ENCODE results near the gene PAX9. TPM values are rescaled to one million over a fixed set of nuclear protein-coding genes. Genes with fewer than 3 reads are reported as not detected.
"Not testable (repeated sequence)": the region's sequence is repeated elsewhere in the genome, so short reads cannot be mapped to it uniquely, and the experiment has no call there.

The PAX9 gene
- total RNA-seq, 4 donors from 2014 or later, result 0.11 to 1.2 (median 0.64) TPM

DNA sequence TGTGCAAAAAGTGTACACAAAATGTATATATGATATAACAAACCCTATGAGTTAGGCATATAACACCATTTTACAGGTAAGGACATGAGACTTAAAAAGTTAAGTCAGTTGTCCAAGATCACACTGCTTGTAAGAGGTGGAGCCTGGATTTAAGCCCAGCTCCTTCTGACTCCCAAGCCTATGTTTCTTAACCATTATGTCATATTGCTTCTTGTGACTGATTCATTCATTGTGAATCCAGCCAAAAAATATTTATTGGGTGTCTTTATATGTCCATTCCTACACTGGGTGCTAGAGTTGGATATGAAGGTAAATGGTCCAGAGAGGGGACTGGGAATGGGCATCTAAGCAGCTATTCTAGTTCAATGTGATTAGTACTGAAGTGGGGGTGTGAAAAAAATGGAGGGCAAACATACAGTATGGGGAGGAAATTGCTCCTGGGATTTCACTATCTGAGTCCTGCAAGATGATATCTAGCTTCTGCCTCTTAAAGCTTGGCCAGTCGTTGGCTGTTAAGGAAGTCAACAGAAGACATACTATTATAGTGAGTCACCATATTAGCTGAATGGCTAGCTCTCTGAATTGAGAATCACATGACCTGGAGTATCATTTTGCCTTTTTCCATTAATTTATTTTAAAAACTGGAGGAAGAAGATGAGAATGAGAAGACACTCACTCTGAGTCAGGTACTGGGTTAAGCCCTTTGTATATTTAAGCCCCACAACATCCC is 28.8 kb downstream of the PAX9 start:
- WGBS, 2 donors, result 42 to 55% methylated on average over 1 of the region's 1 CpG
- TF ChIP-seq, protein P1, sequence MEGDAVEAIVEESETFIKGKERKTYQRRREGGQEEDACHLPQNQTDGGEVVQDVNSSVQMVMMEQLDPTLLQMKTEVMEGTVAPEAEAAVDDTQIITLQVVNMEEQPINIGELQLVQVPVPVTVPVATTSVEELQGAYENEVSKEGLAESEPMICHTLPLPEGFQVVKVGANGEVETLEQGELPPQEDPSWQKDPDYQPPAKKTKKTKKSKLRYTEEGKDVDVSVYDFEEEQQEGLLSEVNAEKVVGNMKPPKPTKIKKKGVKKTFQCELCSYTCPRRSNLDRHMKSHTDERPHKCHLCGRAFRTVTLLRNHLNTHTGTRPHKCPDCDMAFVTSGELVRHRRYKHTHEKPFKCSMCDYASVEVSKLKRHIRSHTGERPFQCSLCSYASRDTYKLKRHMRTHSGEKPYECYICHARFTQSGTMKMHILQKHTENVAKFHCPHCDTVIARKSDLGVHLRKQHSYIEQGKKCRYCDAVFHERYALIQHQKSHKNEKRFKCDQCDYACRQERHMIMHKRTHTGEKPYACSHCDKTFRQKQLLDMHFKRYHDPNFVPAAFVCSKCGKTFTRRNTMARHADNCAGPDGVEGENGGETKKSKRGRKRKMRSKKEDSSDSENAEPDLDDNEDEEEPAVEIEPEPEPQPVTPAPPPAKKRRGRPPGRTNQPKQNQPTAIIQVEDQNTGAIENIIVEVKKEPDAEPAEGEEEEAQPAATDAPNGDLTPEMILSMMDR (IDR thresholded peaks at IDR 0.05), result no peak
- TF ChIP-seq POLR2A (IDR thresholded peaks at IDR 0.05), result no peak
- DNase-seq (ENCODE audit: low spot score in 2 of 2), result no peak
- intact Hi-C loops (cut with DNase I; ENCODE audit: low total_unique reads), result no loop called here
- H3K4me3 ChIP-seq (ENCODE audit: low read depth, poor library complexity, severe bottlenecking), result no peak overlapping the region

DNA sequence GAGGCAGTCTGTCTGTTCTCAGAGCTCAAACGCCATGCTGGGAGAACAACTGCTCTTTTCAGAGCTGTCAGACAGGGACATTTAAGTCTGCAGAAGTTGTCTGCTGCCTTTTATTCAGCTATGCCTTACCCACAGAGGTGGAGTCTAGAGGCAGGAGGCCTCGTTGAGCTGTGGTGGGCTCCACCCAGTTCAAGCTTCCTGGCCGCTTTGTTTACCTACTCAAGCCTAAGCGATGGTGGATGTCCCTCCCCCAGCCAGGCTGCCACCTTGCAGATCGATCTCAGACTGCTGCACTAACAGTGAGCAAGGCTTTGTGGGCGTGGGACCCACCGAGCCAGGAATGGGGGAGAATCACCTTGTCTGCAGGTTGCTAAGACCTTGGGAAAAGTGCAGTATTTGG is 37.8 kb downstream of the PAX9 start:
- H3K4me3 ChIP-seq (ENCODE audit: low read depth, poor library complexity, severe bottlenecking); intact Hi-C loops (cut with DNase I; ENCODE audit: low total_unique reads); DNase-seq (ENCODE audit: low spot score in 2 of 2): not testable (repeated sequence)
- 72 to 89% methylated on average over 2 to 7 of the region's 7 CpGs for WGBS, 2 donors

DNA sequence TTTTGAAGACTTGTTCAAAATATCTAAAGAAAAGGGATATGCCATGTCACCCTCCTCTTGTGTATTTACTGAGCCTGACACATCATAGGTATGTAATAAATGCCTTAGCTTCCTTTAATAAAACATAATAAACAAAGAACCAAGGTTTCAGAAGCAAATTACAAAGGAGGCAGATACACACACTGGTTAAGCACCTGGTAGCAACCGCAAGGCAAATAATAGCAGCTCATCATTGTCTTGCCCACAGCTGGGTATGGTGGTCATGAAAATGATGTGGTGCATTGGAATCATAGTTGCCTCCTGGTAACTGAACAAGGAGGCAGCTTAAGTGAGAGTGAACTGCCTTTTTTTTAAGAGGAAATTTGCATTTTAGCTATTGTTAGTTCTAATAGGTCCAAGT is 39.0 kb downstream of the PAX9 start:
- TF ChIP-seq POLR2A (IDR thresholded peaks at IDR 0.05), result no peak
- TF ChIP-seq, protein P1 (IDR thresholded peaks at IDR 0.05), result no peak
- 100% methylated on average over 1 of the region's 1 CpG for WGBS, 2 donors
- intact Hi-C loops (cut with DNase I; ENCODE audit: low total_unique reads), result no loop called here
- DNase-seq (ENCODE audit: low spot score in 2 of 2), result no peak
- no peak overlapping the region for H3K4me3 ChIP-seq (ENCODE audit: low read depth, poor library complexity, severe bottlenecking)

DNA sequence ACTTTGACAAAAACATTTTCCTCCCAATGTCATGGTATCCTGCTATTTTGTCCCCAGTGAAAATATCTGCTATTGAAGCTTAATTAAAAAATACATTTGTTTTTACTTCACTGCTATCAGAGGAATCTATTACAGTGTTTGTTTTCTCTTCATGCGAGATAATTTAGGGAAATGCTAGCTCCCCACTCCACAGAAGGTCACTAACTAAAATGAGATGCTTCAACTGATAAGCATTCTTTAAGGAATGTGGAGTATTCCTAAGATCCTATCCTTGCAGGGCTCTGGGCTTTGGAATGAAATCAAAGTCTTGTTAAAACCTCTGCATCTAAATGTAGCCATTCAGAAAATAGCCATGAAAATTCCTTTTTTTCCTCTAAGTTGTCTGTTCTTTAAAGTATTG is 39.5 kb downstream of the PAX9 start:
- no peak overlapping the region for H3K4me3 ChIP-seq (ENCODE audit: low read depth, poor library complexity, severe bottlenecking)
- DNase-seq (ENCODE audit: low spot score in 2 of 2), result no peak
- TF ChIP-seq, protein P1 (IDR thresholded peaks at IDR 0.05), result no peak
- TF ChIP-seq POLR2A (IDR thresholded peaks at IDR 0.05), result no peak
- 58 to 68% methylated on average over 1 of the region's 1 CpG for WGBS, 2 donors
- intact Hi-C loops (cut with DNase I; ENCODE audit: low total_unique reads), result no loop called here

DNA sequence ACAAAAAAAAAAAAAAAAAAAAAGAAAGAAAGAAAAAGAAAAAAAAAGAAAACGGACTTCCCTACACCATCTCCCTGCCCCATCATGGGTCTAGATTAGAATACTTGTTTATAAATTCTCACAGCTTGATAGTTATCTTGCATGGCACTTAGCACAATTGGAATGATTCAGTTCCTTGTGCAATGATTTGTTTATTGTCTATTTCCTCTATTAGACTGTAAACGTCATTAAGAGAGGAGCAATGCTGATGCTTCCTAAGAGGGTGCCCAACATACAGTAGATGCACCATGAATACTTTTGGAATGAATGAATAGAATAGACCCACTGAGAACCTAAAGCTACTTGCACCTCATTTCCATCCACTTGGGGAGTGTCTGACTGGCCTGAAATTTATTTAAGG is 40.8 kb downstream of the PAX9 start:
- intact Hi-C loops (cut with DNase I; ENCODE audit: low total_unique reads), result no loop called here
- no peak overlapping the region for H3K4me3 ChIP-seq (ENCODE audit: low read depth, poor library complexity, severe bottlenecking)
- DNase-seq (ENCODE audit: low spot score in 2 of 2), result no peak
- 76 to 80% methylated on average over 2 of the region's 2 CpGs for WGBS, 2 donors
- TF ChIP-seq POLR2A (IDR thresholded peaks at IDR 0.05), result no peak
- TF ChIP-seq, protein P1 (IDR thresholded peaks at IDR 0.05), result no peak

DNA sequence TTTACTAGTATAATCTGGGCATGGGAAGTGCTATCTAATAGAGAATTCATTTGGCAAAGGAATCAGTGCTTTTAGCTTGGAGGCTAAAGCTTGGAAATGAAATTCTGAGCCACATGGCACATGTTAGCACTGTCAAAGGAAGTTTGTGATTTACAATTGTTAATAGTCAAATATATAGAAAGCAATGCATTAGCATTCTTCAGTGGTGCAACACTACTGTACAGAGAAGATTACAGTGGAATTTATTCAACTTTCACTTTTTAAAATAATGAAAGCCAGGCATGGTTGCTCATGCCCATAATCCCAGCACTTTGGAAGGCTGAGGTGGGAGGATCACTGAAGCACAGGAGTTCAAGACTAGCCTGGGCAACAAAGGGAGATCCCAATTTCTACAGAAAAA is 45.9 kb downstream of the PAX9 start:
- intact Hi-C loops (cut with DNase I; ENCODE audit: low total_unique reads), result no loop called here
- no peak overlapping the region for H3K4me3 ChIP-seq (ENCODE audit: low read depth, poor library complexity, severe bottlenecking)
- TF ChIP-seq, protein P1 (IDR thresholded peaks at IDR 0.05), result no peak
- TF ChIP-seq POLR2A (IDR thresholded peaks at IDR 0.05), result no peak
- no peak for DNase-seq (ENCODE audit: low spot score in 2 of 2)
